Measurements from ENCODE around the gene CDK11B.
"Not testable (repeated sequence)": the region's sequence is repeated elsewhere in the genome, so short reads cannot be mapped to it uniquely, and the experiment has no call there.

CDK11B gene

DNA sequence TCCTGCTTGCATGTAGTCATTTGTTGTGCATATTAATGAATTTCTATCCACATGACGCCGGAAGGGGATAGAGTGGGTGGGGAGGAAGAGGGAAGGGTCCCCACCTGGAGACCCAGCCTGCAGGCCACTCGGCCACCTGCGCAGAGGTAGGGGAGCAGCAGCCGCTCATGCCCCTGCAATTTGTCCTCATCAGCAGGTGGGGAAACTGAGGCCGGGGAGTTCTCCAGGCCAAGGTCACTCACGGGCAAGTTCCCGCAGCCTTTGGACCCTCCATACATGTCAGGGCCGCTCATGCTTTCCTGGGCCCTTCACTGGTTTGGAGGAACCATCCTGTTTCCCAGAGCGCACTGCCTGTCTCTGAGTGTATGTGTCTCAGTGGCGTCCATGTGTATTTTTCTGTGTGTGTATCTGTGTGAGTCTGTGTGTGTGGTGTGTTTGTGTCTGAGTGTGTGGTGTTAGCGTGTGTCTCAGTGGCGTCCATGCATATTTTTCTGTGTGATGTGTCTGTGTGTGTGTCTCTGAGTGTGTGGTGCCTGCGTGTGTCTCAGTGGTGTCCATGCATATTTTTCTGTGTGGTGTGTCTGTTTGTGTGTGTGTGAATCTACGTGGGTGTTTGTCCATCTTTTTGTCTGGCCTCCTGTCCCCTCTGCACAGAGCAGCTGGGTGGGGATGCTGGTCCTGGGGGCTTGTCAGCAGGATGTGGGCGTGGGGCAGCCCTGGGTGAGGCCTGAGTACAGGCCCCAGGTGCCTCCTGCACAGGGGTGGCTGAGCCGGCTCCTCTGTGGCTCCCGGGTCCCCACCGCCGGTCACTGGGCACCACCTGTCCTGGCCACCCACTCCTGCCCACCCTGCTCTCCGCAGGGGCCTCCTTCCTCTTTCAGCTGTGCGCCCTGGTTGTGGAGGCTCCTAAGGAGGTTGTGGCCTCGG, 37.9 kb upstream of the CDK11B start:
- H3K36me3 ChIP-seq (ENCODE audit: insufficient read depth, low read length); H3K4me3 ChIP-seq (ENCODE audit: low read depth in 1 of 2, low read length in 2 of 2); H3K27me3 ChIP-seq (ENCODE audit: control insufficient read depth in 1 of 2, insufficient read depth in 2 of 2, low read length in 2 of 2); H3K9ac ChIP-seq (ENCODE audit: low read length); H3K4me1 ChIP-seq (ENCODE audit: insufficient read depth, low read length); H3K9me3 ChIP-seq (ENCODE audit: low read length); H3K27ac ChIP-seq (ENCODE audit: low read depth, low read length): not testable (repeated sequence)

DNA sequence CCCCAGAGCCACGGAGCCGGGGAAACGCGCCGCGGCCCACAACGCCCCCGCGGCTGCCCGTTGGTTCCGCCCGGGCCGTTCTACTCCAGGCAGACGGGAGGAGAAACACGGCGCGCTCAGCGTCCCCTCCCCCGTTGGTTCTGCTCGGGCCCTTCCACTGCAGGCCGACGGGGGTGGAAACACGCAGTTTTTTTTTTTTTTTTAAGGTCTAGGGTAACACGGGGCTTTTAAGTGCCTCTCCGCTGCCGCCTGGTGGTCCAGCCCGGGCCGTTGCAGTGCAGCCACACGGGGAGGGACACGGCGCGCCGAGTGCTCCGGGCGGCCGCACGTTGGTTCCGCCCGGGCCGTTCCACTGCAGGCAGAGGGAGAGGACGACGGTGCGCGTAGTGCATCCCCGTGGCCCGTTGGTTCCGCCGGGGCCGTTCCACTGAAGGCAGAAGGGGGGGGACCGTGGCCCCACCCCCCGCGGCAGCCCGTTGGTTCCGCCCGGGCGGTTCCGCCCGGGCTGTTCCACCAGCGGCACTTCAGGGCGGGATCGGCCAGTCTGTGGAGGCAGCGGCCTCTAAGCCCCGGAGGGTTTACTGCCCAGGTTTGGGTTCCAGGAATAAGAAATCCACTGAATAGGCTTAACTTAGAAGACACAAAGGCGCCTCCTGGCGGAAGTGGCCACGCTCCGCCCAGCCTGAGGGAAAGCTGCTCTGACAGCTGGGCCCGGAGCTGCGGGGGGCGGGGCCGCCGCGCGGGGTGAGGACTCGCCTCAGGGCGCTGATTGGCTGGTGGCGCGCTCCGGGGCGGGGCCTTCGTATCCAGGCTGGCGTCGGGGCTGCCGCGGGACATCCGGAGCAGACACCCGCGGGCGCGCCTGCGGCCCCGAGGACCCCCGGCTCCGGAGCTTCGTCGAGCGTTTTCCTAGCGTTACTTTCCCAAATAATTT, 34.2 kb upstream of the CDK11B start, which contains the start of gene SLC35E2B:
TSS of gene SLC35E2B (minus strand) at position 82 of the 934 bp plus-strand sequence. CDS start 16,096 bp downstream, outside the sequence.
- H3K27ac ChIP-seq (ENCODE audit: low read depth, low read length) = peak within 1 kb of the TSS; percentile 52
- H3K4me1 ChIP-seq (ENCODE audit: insufficient read depth, low read length); H3K36me3 ChIP-seq (ENCODE audit: insufficient read depth, low read length); H3K27me3 ChIP-seq (ENCODE audit: control insufficient read depth in 1 of 2, insufficient read depth in 2 of 2, low read length in 2 of 2); H3K9ac ChIP-seq (ENCODE audit: low read length); H3K9me3 ChIP-seq (ENCODE audit: low read length): not testable (repeated sequence)
- peak within 1 kb of the TSS in 1 of 2 donors; percentile 47 for H3K4me3 ChIP-seq (ENCODE audit: low read depth in 1 of 2, low read length in 2 of 2)

DNA sequence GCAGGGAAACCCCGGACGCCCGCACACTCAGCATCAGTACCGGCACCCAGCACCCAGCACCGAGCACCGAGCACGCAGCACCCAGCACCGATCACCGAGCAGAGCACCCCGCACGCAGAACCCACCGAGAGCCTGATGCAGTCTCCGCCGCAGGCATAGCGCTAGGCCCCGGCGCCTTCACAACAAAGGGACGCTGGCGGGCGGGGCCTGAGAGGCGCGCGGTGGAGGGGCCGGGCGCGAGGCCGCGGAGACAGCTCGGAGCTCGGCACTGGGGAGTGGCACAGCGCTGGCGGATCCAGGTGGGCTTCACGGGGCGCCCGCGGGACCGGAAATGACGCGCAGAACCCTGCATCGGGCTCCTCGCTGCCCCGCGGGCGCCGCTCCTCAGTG, 33.5 kb upstream of the CDK11B start:
- not testable (repeated sequence) for H3K9ac ChIP-seq (ENCODE audit: low read length); H3K4me1 ChIP-seq (ENCODE audit: insufficient read depth, low read length)

DNA sequence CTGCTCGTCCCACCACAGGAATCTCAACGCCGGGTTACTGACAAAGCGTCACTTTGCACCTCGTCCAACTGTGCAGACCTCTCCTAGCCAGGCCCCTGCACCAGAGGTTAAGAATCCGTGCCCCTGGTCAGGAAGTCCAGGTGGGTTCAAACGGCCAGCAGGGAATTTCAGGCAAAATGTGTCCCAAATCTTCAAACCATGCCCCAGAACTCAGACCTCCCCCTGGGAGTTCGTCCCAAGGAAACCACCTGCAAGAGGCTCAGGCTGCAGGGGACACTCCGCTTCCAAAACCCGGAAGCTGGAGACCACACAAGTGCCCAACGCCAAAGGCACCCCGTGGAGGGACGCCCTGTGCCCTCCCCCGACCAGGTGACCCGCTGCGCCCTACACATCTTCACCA, 32.6 kb upstream of the CDK11B start:
- not testable (repeated sequence) for H3K4me3 ChIP-seq (ENCODE audit: low read depth in 1 of 2, low read length in 2 of 2); H3K36me3 ChIP-seq (ENCODE audit: insufficient read depth, low read length); H3K27me3 ChIP-seq (ENCODE audit: control insufficient read depth in 1 of 2, insufficient read depth in 2 of 2, low read length in 2 of 2); H3K4me1 ChIP-seq (ENCODE audit: insufficient read depth, low read length); H3K9me3 ChIP-seq (ENCODE audit: low read length); H3K9ac ChIP-seq (ENCODE audit: low read length); H3K27ac ChIP-seq (ENCODE audit: low read depth, low read length)

More for the DNA sequence above, 33.5 kb upstream of the CDK11B start:
- H3K36me3 ChIP-seq (ENCODE audit: insufficient read depth, low read length); H3K27me3 ChIP-seq (ENCODE audit: control insufficient read depth in 1 of 2, insufficient read depth in 2 of 2, low read length in 2 of 2); H3K9me3 ChIP-seq (ENCODE audit: low read length): not testable (repeated sequence)
- Histone ChIP-seq H3K27ac (ENCODE audit: low read depth, low read length) (peak overlapping the region; percentile 52), H3K4me3 (ENCODE audit: low read depth in 1 of 2, low read length in 2 of 2) (peak overlapping the region in 1 of 2 donors; percentile 47)

DNA sequence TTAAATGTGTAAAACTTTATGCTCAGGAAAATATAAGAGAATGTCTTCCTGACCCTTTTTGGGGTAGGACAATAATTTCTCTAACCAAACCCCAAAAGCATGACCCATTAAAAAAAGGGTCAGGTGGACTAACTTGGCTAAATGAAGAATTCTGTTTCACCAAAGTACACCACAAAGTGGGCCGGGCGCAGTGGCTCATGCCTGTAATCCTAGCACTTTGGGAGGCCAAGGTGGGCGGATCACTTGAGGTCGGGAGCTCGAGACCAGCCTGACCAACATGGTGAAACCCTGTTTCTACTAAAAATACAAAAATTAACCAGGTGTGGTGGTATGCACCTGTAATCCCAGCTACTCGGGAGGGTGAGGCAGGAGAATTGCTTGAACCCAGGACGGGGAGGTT, 30.7 kb upstream of the CDK11B start:
- H3K27ac ChIP-seq (ENCODE audit: low read depth, low read length); H3K4me1 ChIP-seq (ENCODE audit: insufficient read depth, low read length): not testable (repeated sequence)

DNA sequence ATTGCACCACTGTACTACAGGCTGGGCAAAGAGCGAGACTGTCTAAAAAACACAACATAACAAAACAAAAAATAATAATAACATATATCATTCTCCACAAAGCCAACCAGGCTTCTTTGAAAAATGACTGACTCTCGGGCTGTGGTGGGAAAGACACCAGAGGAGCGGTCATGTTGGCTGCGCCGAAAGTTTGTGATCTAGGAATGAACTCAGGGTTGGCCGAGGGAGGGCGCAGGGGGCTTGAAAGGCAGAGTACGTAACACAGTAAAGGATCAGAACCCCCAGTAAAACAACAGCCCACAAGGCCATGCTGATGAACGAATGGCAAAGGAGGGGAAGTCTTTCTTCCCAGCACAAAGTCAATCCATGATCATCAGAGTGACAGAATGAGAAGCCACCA, 29.0 kb upstream of the CDK11B start:
- Histone ChIP-seq H3K9me3 (ENCODE audit: low read length) (no peaks in the 10 kb centered on the region), H3K4me3 (ENCODE audit: low read depth in 1 of 2, low read length in 2 of 2) (no peak overlapping the region), H3K27ac (ENCODE audit: low read depth, low read length) (no peak overlapping the region), H3K4me1 (ENCODE audit: insufficient read depth, low read length) (no peaks in the 10 kb centered on the region), H3K9ac (ENCODE audit: low read length) (no peak overlapping the region), H3K27me3 (ENCODE audit: control insufficient read depth in 1 of 2, insufficient read depth in 2 of 2, low read length in 2 of 2) (no peaks in the 10 kb centered on the region), H3K36me3 (ENCODE audit: insufficient read depth, low read length) (no peaks in the 10 kb centered on the region)

More for the DNA sequence above, 30.7 kb upstream of the CDK11B start:
- not testable (repeated sequence) for H3K9ac ChIP-seq (ENCODE audit: low read length); H3K4me3 ChIP-seq (ENCODE audit: low read depth in 1 of 2, low read length in 2 of 2); H3K9me3 ChIP-seq (ENCODE audit: low read length); H3K36me3 ChIP-seq (ENCODE audit: insufficient read depth, low read length); H3K27me3 ChIP-seq (ENCODE audit: control insufficient read depth in 1 of 2, insufficient read depth in 2 of 2, low read length in 2 of 2)

DNA sequence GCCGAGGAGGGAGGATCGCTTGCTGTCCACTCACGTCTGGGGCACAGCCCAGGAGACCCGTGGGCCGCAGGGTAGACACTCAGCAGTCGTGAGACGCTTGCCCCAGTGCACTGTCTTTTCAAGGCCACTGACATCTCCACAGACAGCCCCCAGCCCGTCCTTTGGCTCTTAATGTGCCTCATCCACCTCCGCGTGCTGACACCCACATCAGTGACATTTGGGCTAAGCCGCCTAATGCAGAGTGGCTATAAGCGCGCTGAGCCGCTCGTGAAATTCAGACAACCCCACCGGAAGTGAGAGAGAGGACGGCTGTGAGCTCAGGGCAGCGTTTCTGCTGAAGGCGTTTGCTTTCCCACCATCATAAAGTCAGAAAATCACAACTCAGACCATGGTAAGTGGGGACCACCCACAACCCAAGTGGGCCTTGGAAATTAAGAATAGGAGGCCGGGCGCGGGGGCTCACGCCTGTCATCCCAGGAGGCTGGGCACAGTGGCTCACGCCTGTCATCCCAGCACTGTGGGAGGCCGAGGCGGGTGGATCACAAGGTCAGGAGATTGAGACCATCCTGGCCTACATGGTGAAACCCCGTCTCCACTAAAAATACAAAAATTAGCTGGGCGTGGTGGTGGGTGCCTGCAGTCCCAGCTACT, 25.4 kb upstream of the CDK11B start:
- Histone ChIP-seq H3K4me3 (ENCODE audit: low read depth in 1 of 2, low read length in 2 of 2) (no peak overlapping the region), H3K9me3 (ENCODE audit: low read length) (no peaks in the 10 kb centered on the region), H3K27ac (ENCODE audit: low read depth, low read length) (no peak overlapping the region), H3K4me1 (ENCODE audit: insufficient read depth, low read length) (no peaks in the 10 kb centered on the region), H3K27me3 (ENCODE audit: control insufficient read depth in 1 of 2, insufficient read depth in 2 of 2, low read length in 2 of 2) (no peaks in the 10 kb centered on the region), H3K36me3 (ENCODE audit: insufficient read depth, low read length) (peaks cover 5% of the 10 kb centered on the region), H3K9ac (ENCODE audit: low read length) (no peak overlapping the region)

DNA sequence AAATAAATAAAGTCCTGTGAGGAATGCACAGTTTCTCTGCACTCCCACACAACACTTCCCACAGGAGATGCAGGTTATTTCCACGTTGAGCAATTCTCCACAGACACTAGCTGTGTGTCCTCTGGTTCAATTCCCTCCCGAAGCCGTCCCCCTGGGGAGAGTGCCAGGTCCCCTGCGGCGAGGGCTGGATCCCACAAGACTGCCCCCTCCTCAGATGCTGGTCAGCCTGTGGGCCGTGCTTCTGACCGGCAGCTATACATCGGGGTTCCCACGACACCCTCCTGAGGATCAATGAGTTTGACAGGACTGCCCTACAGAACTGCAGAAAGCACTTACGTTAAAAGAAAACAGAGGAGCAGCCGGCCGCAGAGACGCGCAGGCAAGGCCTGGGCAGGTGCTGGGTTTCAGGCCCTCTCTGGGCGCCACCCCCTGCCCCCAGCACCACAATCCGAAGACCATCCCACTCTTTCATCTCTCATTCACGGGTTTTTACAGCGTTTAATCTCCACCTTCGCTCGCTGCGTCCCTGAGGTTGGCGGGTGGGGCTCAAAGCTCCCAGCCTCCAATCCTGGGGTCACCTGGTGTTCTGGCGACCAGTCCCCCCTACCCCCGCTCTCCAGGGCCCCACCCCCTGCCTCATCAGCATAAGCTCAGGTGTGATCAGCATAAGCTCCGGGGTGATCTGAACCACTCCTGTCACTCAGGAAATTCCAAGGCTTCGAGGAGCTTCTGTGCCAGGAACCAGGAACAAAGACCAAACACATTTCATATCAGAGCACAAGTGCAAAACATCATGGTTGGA, 24.5 kb upstream of the CDK11B start:
- Histone ChIP-seq H3K9me3 (ENCODE audit: low read length) (no peaks in the 10 kb centered on the region), H3K4me1 (ENCODE audit: insufficient read depth, low read length) (peaks cover 6% of the 10 kb centered on the region), H3K4me3 (ENCODE audit: low read depth in 1 of 2, low read length in 2 of 2) (no peak overlapping the region), H3K27me3 (ENCODE audit: control insufficient read depth in 1 of 2, insufficient read depth in 2 of 2, low read length in 2 of 2) (no peaks in the 10 kb centered on the region), H3K9ac (ENCODE audit: low read length) (no peak overlapping the region), H3K27ac (ENCODE audit: low read depth, low read length) (no peak overlapping the region), H3K36me3 (ENCODE audit: insufficient read depth, low read length) (peaks cover 5% of the 10 kb centered on the region)

DNA sequence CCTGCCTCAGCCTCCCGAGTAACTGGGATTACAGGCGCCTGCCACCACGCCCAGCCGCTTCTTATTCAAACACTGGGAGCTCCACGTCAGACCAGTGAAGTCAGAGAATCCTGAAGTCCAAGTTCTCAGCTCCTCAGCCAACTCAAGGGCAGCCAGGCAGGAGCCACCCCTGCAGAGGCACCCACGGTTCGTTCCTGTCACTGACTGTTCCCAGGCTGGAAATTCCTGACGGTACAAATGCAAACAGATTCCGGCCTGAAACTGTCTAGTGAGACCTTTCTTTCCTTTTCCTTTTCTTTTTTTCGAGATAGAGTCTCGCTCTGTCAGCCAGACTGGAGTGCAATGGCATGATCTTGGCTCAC, 22.1 kb upstream of the CDK11B start:
- no peaks in the 10 kb centered on the region for H3K27me3 ChIP-seq (ENCODE audit: control insufficient read depth in 1 of 2, insufficient read depth in 2 of 2, low read length in 2 of 2)
- H3K9ac ChIP-seq (ENCODE audit: low read length) = no peak overlapping the region
- H3K4me3 ChIP-seq (ENCODE audit: low read depth in 1 of 2, low read length in 2 of 2) = no peak overlapping the region
- H3K27ac ChIP-seq (ENCODE audit: low read depth, low read length) = no peak overlapping the region
- peaks cover 8% of the 10 kb centered on the region for H3K4me1 ChIP-seq (ENCODE audit: insufficient read depth, low read length)
- peaks cover 5% of the 10 kb centered on the region for H3K36me3 ChIP-seq (ENCODE audit: insufficient read depth, low read length)
- H3K9me3 ChIP-seq (ENCODE audit: low read length) = no peaks in the 10 kb centered on the region

DNA sequence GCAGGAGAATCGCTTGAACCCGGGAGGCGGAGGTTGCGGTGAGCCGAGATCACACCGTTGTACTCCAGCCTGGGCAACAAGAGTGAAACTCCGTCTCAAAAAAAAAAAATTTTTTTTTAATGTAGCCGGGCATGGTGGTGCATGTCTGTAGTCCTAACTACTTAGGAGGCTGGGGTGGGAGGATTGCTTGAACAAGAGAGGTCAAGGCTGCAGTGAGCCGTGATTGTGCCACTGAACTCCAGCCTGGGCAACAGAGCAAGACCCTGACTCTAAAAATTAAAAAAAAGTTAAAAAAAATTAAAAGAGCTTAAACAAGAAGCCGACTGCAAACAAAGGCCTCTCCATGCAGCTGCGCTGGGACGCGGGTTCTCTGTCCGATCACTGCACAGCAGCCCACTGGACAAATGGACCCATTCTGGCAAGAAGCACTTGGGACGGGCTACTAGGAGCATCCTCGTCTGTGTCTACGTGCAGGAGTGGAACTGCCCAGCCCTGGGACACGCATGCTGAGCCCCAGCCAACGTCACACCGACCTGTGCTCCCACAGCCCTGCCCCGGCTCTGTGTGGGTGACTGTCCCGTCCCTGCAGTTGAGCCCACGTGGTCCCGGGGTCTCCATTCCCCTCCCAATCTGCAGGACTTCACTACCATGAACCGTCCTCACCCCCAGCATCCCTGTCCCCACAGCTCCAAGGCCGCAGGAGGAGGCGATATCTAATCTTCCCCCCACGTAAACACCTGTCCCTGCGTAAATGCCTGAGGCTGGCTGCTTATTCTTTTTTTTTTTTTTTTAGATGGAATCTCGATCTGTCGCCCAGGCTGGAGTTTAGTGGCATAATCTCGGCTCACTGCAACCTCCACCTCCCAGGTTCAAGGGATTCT, 21.5 kb upstream of the CDK11B start:
- no peaks in the 10 kb centered on the region for H3K9me3 ChIP-seq (ENCODE audit: low read length)
- H3K4me3 ChIP-seq (ENCODE audit: low read depth in 1 of 2, low read length in 2 of 2) = no peak overlapping the region
- peaks cover 5% of the 10 kb centered on the region for H3K36me3 ChIP-seq (ENCODE audit: insufficient read depth, low read length)
- H3K27ac ChIP-seq (ENCODE audit: low read depth, low read length) = no peak overlapping the region
- H3K27me3 ChIP-seq (ENCODE audit: control insufficient read depth in 1 of 2, insufficient read depth in 2 of 2, low read length in 2 of 2) = no peaks in the 10 kb centered on the region
- peaks cover 8% of the 10 kb centered on the region for H3K4me1 ChIP-seq (ENCODE audit: insufficient read depth, low read length)
- no peak overlapping the region for H3K9ac ChIP-seq (ENCODE audit: low read length)

All from muscle layer of colon (tissue), 2 donors.